CD4-positive, alpha-beta T cell treated with Interleukin-6 for 4 hours (primary cell): ENCODE data around the gene ANKRD23.
A peak's percentile ranks its signal among the peaks of the same experiment; 100 is the strongest.

Experiments used
- DNase-seq: peaks from one replicate; pipeline ENCODE4 v3.0.0-alpha.2; 2020; ENCODE audit warnings: mixed read lengths

ANKRD23 gene

GRCh38 chr2:96877042-96877451, 33.2 kb upstream of the ANKRD23 start:
- DNase-seq: no peak

DNA sequence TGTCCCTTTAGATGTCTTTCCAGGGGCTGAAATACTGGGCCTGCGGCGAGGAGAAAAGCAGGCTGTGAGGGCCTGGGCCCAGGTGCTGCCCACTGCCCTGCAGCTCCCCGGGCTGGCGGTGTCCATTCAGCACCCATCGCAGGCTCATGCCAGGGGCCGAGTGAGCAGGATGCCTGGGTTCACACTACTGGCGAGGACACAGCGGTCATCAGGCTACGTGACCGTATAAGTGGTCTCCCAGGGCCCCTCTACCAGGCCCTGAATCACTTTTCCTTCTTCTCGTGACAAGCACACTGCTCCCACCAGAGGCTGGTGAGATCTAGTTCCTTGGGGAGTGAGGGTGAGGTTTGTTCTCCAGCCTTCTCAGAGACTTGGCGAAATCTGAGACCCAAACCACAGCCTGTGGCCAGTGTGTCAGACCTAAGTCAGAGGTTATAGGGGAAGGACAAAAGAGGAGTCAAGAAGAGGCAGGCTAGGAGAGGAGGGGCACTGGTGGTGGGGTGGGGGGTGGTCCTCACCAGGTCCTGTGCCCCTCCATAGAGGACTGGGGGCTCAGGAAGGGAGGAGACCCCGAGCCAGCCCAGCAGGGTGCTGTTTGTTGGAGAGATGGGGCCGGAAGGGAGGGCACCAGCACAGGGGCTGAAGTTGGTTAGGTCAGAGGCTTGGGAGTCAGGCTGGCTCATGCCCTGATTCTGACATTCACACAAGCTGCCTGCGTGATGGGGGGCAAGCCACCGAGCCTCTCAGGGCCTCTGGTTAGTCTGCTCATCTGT, 32.6 kb upstream of the ANKRD23 start:
- DNase-seq: no peak

DNA sequence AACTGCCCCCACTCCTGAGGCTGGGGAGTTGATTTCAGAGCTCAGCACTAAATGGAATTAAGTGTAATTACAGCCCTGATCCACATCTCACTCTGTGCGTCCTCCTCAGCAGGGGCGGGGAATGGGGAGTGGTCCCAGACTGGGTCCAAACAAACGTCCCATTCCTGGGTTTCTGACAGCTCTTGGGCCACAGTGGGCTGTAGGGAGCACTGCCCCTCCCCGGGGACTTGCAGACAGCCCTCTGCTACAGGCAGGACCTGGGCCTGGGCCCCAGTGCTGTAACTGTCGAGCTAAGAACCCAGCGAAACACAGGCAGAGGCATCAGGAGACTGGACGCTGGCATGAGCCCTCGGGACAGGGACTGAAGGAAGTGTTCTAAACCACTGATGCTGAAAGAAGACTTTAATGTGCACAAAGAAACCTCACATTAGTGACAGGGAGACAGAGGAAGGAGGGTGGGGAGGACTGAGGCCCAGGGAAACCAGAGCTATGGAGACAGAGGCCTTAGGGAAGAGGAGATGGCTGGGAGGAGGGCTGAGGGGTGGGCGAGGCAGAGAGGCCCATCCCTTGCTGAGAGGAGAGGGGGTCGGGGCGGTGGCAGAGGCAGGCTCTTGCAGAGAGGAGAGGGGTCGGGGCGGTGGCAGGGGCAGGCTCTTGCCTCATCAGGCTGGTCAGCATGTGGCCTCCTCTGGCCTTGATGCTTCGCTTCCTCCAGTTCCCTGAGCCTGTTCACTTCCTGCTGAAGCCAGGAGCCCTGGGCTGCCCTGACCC, 31.9 kb upstream of the ANKRD23 start:
- DNase-seq: no peak

DNA sequence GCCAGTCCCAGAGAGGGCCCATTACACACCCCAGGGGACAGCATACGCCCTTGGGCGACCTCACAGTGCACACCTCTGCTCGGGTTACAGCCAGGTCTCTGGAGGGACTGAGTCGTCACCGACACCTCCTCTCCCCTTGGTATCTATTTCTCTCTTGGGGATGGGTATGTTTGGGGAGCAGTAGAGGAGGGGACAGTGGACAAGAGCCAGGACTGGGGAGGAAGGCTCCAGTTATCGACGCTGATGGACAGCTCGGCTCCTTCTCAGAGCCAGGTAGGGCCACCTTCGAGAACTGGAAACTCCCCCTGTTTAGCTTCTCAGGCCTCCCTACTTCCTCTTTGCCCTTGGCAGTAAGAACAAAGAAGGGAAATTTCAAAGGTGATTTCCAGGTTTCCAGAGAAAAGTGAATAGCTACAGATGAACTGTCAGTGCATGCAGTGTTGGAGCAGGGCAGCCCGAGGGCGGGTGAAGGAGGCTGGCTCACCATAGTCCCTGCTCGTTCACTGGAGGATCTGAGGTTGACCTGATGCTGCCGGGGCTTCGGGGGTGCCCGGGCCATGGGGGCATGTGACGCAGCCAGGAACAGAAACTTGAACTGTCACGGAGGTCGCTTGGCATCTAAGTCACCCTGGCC, 30.5 kb upstream of the ANKRD23 start:
- peak; percentile 10 for DNase-seq

GRCh38 chr2:96873651-96874096, 29.9 kb upstream of the ANKRD23 start:
- DNase-seq: no peak

DNA sequence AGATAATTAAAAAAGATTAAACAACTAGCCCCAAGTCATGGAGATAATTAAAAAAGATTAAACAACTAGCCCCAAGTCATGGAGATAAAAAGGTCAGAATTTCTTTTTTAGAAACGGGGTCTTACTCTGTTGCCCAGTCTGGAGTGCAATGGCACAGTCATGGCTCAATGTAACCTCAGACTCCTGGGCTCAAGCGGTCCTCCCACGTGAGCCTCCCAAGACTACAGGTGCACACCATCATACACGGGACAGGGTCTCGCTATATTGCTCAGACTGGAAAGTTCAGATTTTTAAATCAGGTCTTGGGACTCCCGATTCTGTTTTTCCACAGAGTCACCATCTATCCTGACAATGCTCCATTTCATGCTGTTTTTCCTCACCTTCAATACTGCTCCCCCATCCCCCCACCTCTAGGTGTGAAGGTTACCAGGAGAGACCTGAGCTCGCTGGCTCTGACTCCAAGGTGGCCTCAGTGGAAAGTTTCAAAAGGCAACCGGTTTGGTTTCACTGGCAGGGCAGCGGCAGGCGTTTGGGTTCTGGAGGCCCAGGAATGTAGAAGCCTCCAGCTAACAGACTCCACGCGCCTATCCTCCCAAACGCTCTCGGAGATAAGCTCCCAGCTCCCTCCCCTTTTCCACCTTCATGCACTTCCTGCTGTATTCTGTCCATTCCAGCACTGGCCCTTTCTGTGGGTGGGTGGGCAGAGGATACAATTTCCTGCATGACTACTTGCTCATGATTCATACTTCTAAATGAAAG, 28.9 kb upstream of the ANKRD23 start:
- no peak for DNase-seq

GRCh38 chr2:96870626-96871255, 26.9 kb upstream of the ANKRD23 start:
- peak; percentile 77 for DNase-seq

DNA sequence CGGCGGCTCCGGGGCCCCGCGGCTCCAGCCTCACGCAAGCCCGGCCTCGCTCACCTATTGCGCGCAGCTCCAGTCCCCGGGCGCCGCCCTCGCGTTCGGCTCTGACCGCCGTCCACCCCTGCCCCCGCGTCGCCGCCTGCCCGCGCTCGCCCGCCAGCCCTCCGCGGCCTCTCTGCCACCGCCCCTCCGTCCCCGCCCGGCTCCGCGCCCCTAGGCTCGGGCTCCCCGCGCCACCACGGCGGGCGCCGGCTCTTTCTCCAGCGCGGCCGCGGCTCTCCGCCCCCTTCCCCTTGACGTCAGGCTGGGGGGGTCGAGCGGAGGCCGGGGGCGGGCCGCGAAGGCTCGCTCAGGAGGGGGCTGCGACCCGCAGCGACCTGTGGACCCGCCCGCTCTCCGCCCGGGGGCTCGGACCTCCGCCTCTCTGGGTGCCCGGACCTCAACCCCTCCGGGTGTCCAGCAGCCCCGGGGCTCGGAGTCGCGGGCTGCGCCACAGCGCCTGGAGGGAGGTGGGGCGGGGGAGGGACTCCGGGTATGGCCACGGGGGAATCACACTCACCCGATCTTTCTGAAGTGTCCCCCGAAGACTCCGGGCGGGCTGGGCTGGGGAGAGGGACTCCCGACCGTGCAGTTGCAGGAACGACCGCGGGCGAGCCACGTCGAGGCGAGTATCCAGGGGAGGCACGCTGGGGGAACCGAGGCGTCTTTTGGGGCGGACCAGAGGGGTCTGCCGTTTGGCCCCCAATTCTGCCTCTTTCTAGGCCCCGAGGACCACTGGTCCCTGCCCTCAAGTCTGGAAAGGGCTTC, 26.2 kb upstream of the ANKRD23 start, which contains the start of gene SEMA4C:
TSS of gene SEMA4C (minus strand) at position 259 of the 804 bp plus-strand sequence. CDS start 2,194 bp downstream, outside the sequence.
- DNase-seq: peak; percentile 74

DNA sequence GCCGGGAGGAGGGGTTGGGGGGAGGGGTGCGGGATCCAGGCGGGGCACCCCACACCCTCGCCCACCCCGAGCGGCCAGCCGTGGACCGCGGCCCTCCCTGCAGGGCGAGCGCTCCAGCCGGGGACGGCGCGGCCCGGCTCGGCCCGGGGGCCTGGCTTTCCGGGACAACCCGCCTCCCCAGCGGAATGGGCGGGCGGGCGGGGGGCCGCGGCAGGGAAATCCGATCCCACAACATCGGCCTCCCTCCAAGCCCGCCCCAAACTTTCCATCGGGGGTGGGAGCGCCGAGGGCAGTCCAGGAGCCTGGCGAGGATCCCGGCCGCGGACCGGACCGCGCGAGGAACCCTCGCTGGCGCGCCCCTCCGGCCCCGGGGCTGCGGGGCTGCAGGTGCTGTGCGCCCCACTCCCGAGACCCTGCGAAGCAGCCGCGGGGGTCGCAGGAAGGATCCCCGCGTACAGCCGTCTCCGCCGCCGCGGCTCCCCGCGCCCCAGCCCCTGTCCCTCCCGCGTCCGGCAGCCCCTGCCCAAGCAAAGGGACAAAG, 25.5 kb upstream of the ANKRD23 start:
- no peak for DNase-seq

GRCh38 chr2:96868555-96869280, 24.9 kb upstream of the ANKRD23 start:
- peak; percentile 70 for DNase-seq

DNA sequence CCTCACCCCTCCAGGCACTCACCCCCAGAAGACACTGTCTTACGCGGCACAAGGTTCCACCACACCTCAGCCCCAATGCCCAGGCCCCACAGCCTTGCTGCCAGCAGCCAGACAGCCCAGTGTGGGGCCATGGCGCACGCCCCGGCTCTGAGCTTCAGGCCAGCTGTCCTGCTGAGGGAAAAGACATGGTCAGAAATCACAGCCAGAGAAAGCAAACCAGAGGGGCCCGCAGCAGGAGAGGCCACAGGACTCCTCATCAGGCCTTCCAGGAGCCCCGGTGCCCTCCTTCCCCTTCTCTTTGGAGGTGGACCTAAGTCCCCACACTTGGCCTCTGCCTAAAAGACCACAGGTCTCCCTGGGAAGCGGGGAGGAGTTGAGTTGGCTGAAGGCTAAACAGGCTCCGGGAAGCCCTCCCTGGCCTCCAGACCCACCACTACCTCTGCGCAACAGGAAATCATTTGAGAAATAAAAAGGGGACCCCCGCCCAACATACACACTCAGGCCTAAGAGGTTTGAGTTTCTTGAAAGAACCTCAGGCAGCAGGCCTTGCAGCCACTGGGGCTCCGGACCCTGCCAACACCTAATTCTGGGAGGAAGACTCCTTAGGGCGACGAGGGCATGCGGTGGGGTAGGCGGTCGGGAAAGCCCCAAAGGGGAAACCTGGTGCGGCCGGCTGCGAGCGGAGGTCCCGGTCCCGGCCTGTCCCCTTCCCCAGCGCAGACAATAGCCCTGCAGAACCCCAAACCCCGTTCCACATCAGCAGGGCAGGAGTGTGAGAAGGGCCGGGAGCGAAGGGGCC, 24.1 kb upstream of the ANKRD23 start:
- DNase-seq: peak; percentile 16

DNA sequence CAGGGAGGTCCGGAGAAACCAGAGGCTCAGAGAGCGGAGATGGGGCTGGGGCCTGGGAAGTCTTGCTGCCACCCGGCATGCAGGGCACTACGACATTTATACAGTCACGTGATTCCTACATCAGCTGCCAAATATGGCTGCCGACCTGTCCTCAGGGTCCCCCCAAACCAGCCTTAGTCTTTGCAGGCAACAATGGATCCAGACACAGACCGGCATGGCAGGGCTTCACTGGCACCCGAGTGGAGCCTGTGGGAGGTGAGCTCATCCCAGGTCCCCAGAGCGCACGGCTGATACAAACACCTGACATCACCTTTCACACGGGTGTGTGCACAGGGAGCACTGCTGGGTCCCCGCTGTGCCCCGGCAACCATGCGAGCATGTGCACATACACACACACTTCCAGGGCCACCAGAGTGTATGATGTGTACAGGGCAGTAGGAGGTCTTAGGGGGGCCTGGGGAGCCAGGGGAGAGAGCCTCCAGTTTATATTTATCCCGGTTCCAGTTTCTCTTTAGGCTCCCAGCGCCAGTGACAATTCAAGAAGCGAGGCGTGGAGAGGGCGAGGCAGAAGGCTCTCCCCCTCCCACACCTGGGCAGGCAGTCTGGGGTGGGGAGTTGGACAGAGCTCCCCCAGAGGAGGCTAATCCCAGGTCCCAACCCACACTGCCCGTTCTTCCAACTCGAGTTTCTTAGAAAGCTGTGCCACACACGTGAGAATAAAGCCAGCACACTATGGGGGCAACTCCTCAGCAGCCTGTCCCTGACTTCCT, 23.4 kb upstream of the ANKRD23 start:
- peak; percentile 5 for DNase-seq

DNA sequence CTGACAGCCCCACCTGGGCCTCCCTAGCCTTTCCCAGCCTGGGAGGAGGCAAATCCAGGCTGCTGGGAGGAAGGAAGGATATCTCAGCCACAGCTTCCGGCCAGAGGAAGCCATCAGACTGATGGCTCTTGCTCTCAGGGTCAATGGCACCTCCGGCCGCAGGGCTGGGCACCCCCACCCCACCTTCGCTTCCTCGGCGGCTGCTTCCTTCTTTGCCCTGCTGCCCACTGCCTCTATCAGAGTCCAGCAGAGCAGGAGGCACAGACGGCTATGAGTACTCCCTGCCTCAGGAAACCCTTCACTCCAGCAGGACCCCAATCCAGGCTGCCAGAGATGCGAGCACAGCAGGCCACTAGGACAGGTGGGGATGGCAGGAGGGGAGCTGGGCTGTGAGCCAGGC, 22.8 kb upstream of the ANKRD23 start:
- DNase-seq: no peak

GRCh38 chr2:96866149-96866548, 22.3 kb upstream of the ANKRD23 start:
- DNase-seq: no peak

- DNase-seq: no peak
These were observed 21.8 kb upstream of the ANKRD23 start for GRCh38 chr2:96865654-96866053.

DNA sequence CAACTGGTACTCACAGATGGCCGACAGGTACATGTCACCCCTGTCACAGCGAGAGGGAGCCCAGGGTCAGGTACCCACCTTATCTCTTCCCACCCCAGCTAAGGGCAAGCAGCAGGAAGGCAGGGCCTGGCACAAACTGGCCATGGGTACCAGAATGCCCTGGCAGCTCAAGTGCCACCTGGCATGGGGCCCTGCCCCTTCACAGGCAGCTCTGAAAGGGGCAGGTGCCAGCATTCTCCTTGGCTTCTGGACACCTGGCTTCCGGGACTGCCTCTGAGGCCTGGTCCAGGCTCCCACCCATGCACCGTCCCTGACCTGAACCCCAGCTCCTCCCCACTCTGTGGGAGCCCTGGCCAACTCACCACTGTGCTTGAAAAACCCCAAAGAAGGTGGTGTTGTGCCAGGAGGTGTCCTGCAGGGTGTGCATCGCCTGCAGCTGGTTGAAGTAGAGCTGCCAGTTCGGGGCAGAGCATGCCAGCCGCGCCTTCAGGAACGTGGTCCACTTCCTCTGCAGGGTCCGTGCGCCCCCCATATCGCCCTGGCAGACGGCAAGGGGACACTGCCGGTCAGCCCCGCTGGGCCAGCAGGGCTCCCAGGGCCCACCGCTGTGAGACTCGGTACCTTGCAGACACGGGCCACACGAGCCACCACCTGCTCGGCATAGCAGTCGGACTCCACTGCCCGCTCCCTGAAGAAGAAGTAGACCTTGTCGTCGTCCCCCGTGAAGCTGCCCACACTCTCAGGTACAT, 20.7 kb upstream of the ANKRD23 start:
- DNase-seq: no peak

- no peak for DNase-seq
These were observed 19.9 kb upstream of the ANKRD23 start for GRCh38 chr2:96863575-96864342.
